Stimulated activated CD4-positive, alpha-beta T cell treated with anti-CD3 and anti-CD28 coated beads, Interleukin-15, amount 100 ng/mL, for 1 hour (primary cell): ENCODE measurements around the gene PSMC5.

ENCODE experiments used
- DNase-seq, 2 donors: peaks; one replicate each; pipeline ENCODE4 v3.0.0-alpha.2; 2020; ENCODE audit warnings: low read depth in 1 of 2, low spot score in 1 of 2

PSMC5 gene

DNA sequence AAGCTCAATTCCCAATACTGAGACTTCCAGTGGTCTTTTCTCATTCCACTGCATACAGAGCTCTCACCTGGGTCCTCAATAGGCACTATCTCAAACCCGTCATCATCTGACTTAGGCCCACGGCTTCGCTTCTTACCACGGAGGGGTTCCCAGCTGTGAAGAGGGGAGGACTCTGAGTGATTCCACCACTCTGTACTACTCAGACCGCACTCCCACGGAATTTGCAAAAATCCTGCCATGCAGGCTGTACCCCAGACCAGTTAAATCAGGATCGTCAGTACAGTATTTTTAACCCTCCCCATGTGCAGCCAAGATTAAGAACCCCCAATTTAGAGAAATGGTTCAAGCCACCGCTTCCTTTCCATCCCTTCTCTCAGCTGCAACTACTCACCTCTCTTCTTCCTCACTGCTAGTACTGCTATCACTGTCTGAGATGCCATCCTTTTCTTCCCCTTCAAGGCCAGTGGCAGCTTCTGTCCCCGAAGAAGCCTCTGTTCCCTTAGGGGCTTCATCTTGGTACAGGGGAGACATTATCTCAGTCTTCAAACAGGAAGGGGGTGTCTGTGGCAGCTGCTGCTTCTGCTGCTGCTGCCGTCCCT, 6.2 kb upstream of the PSMC5 start:
- DNase-seq, result no peak

- no peak for DNase-seq
Measured at GRCh38 chr17:63821804-63822203, 5.4 kb upstream of the PSMC5 start.

- no peak for DNase-seq
Measured at GRCh38 chr17:63822537-63822936, 4.7 kb upstream of the PSMC5 start.

- DNase-seq, result no peak
Measured at GRCh38 chr17:63823659-63824331, 3.4 kb upstream of the PSMC5 start.

GRCh38 chr17:63824362-63824761, 2.9 kb upstream of the PSMC5 start:
- DNase-seq, result no peak

GRCh38 chr17:63826468-63827001, 696 bp upstream of the PSMC5 start:
- DNase-seq, result no peak

- no peak for DNase-seq
Measured at GRCh38 chr17:63827801-63828221, 580 bp downstream of the PSMC5 start.

- DNase-seq, result no peak
Measured at GRCh38 chr17:63828936-63829335, 1.7 kb downstream of the PSMC5 start.

DNA sequence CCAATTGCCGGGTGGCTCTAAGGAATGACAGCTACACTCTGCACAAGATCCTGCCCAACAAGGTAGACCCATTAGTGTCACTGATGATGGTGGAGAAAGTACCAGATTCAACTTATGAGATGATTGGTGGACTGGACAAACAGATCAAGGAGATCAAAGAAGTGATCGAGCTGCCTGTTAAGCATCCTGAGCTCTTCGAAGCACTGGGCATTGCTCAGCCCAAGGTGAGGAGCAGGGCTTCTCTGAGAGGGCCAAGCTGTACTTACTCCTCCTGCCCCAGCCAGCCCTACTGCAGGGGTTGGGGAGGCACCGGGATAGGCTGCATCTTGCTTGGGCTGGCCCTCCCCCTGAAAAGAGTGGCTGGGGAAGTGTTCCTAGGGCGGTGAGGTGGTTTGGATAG, 3.0 kb downstream of the PSMC5 start:
- DNase-seq, result no peak

DNA sequence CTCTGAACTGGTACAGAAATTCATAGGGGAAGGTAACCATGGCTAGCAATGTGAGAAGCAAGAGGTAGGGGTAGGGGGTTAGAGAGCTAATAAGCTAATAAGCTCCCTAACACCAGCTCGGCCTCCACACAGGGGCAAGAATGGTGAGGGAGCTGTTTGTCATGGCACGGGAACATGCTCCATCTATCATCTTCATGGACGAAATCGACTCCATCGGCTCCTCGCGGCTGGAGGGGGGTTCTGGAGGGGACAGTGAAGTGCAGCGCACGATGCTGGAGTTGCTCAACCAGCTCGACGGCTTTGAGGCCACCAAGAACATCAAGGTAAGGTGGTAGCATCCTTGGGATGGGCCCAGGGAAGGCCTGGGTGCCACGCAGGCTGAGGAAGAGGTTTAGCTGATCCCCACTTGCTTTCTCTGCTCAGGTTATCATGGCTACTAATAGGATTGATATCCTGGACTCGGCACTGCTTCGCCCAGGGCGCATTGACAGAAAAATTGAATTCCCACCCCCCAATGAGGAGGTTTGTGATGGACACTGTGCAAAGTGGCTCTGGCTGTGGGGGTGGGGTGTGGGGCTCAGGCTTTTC, 3.8 kb downstream of the PSMC5 start:
- no peak for DNase-seq

- DNase-seq, result no peak
Measured at GRCh38 chr17:63831505-63831904, 4.3 kb downstream of the PSMC5 start.

GRCh38 chr17:63832014-63832413, 4.8 kb downstream of the PSMC5 start:
- no peak for DNase-seq

- DNase-seq, result no peak
Measured at GRCh38 chr17:63832455-63832854, 5.2 kb downstream of the PSMC5 start.

DNA sequence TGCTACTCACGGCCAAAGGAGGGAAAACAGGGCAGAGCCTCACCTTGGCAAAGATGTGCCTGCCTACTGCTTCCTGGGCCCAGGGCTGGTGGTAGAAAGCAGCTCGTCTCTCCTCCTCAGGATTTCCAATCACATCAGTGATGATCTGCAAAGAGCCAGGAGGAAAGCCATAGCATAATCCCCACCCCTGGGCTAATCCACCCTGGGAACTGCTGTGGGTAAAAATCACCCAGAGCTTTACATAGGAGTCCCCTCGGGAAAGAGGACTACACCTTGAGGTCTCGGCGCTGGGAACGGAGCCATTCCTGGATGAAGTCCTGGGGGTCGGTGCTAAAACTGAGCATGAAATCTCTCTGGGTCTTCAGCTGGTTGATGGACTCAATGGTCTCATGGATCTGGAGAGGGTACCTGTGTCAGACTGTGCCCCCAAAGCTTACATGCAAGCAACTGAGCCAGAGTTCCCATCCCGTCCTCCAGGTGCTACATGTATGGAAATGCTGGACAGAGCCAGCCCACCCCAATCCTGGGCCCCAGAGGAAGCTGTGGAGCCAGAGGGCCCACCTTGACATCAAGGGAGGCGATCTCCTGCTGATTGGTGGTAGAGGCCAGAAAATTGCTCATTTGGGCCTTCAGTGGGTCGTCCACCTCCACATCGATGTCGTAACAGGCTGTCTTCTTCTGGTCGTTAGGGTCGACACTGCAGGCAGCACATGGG, 6.0 kb downstream of the PSMC5 start:
- DNase-seq, result no peak

GRCh38 chr17:63833741-63834373, 6.6 kb downstream of the PSMC5 start:
- no peak for DNase-seq

GRCh38 chr17:63834431-63835166, 7.4 kb downstream of the PSMC5 start:
- DNase-seq, result no peak

GRCh38 chr17:63835167-63835720, 8.0 kb downstream of the PSMC5 start:
- DNase-seq, result no peak

GRCh38 chr17:63836811-63837210, 9.6 kb downstream of the PSMC5 start:
- DNase-seq, result no peak

GRCh38 chr17:63837480-63837879, 10.2 kb downstream of the PSMC5 start:
- DNase-seq, result no peak

GRCh38 chr17:63837962-63838600, 10.8 kb downstream of the PSMC5 start:
- no peak for DNase-seq
